ENCODE results near the gene LIN7C.
"Not testable (repeated sequence)": the region's sequence is repeated elsewhere in the genome, so short reads cannot be mapped to it uniquely, and the experiment has no call there.

LIN7C gene

GRCh38 chr11:27526535-27526934 is 20.0 kb upstream of the LIN7C start:
- H3K9me3 ChIP-seq, result no peaks in the 10 kb centered on the region

GRCh38 chr11:27525824-27526516 is 19.4 kb upstream of the LIN7C start:
- H3K4me1 ChIP-seq, result no peaks in the 10 kb centered on the region
- H3K4me3 ChIP-seq (ENCODE audit: low read depth, low read length), result no peak overlapping the region
- H3K9me3 ChIP-seq, result no peaks in the 10 kb centered on the region
- H3K27me3 ChIP-seq, result no peaks in the 10 kb centered on the region
- TF ChIP-seq CTCF (IDR thresholded peaks at IDR 0.05; ENCODE audit: low read depth, low read length), result no peak
- no peak for DNase-seq
- no peaks in the 10 kb centered on the region for H3K36me3 ChIP-seq

More at GRCh38 chr11:27526535-27526934, 20.0 kb upstream of the LIN7C start:
- H3K4me3 ChIP-seq (ENCODE audit: low read depth, low read length), result no peak overlapping the region
- no peaks in the 10 kb centered on the region for H3K27me3 ChIP-seq
- H3K4me1 ChIP-seq, result no peaks in the 10 kb centered on the region
- TF ChIP-seq CTCF (IDR thresholded peaks at IDR 0.05; ENCODE audit: low read depth, low read length), result no peak
- DNase-seq, result no peak
- H3K36me3 ChIP-seq, result no peaks in the 10 kb centered on the region

- DNase-seq, result peak; percentile 5
- H3K9me3 ChIP-seq, result no peaks in the 10 kb centered on the region
- peak; percentile 40 for TF ChIP-seq CTCF (IDR thresholded peaks at IDR 0.05; ENCODE audit: low read depth, low read length)
- H3K4me1 ChIP-seq, result no peaks in the 10 kb centered on the region
- H3K27me3 ChIP-seq, result no peaks in the 10 kb centered on the region
- H3K36me3 ChIP-seq, result no peaks in the 10 kb centered on the region
- H3K4me3 ChIP-seq (ENCODE audit: low read depth, low read length), result no peak overlapping the region
Observed at GRCh38 chr11:27524155-27524554, 17.6 kb upstream of the LIN7C start.

- DNase-seq, result no peak
- no peak for TF ChIP-seq CTCF (IDR thresholded peaks at IDR 0.05; ENCODE audit: low read depth, low read length)
- Histone ChIP-seq H3K27me3 (no peaks in the 10 kb centered on the region), H3K4me3 (ENCODE audit: low read depth, low read length) (no peak overlapping the region), H3K36me3 (no peaks in the 10 kb centered on the region), H3K9me3 (no peaks in the 10 kb centered on the region), H3K4me1 (no peaks in the 10 kb centered on the region)
Observed at GRCh38 chr11:27520226-27520625, 13.7 kb upstream of the LIN7C start.

GRCh38 chr11:27518518-27518917 is 11.9 kb upstream of the LIN7C start:
- no peaks in the 10 kb centered on the region for H3K36me3 ChIP-seq
- no peak for TF ChIP-seq CTCF (IDR thresholded peaks at IDR 0.05; ENCODE audit: low read depth, low read length)

GRCh38 chr11:27517490-27517889 is 10.9 kb upstream of the LIN7C start:
- H3K4me3 ChIP-seq (ENCODE audit: low read depth, low read length); H3K9me3 ChIP-seq; DNase-seq; H3K4me1 ChIP-seq; H3K27me3 ChIP-seq; H3K36me3 ChIP-seq: not testable (repeated sequence)

More at GRCh38 chr11:27518518-27518917, 11.9 kb upstream of the LIN7C start:
- Histone ChIP-seq H3K9me3 (no peaks in the 10 kb centered on the region), H3K4me3 (ENCODE audit: low read depth, low read length) (no peak overlapping the region), H3K4me1 (no peaks in the 10 kb centered on the region), H3K27me3 (no peaks in the 10 kb centered on the region)
- no peak for DNase-seq
